Panc1 (cell line): Measurements from ENCODE around the gene CAMKV. TPM values are rescaled to one million over a fixed set of nuclear protein-coding genes. Genes with fewer than 3 reads are reported as not detected.

Source experiments
- ATAC-seq: fragments of 200-7000 bp; cut with Tn5 transposase; 2 replicates; pipeline ENCODE4 v1.9.1; 2020; ENCODE audit warnings: mild to moderate bottlenecking, moderate library complexity
- BruUV-seq: library from RNA; stranded (reverse); fragments of 400-500 nt; replicated peaks from 2 replicates; lab custom pipeline; 2021; lab: Mats Ljungman, UMichigan
- CTCF ChIA-PET: fragments of 300-600 bp; sonication (Branson Sonifier 250); formaldehyde crosslinking; loops from one replicate; lab custom pipeline; 2022; ENCODE audit warnings: antibody characterized with exemption; lab: Charles Lee
- POLR2A ChIA-PET: fragments of 300-600 bp; sonication (Branson Sonifier 250); formaldehyde crosslinking; loops from one replicate; lab custom pipeline; 2022; ENCODE audit warnings: antibody characterized with exemption; lab: Charles Lee
- DNase-seq: peaks from one replicate; pipeline ENCODE4 v3.0.0-alpha.2; 2010; ENCODE audit warnings: low read depth, low spot score
- H3K27ac ChIP-seq: 2 replicates; pipeline ENCODE4 v1.5.1; 2011; ENCODE audit warnings: mild to moderate bottlenecking, low read length, inconsistent platforms
- H3K27me3 ChIP-seq: fragments of 200-500 bp; sonication (Bioruptor generic); 2 replicates; pipeline ENCODE4 v1.6.0; 2014; ENCODE audit warnings: low read length, inconsistent platforms; ENCODE audit not compliant: control insufficient read depth, insufficient read depth
- H3K36me3 ChIP-seq: fragments of 200-500 bp; sonication (Bioruptor generic); 2 replicates; pipeline ENCODE4 v1.5.1; 2014; ENCODE audit warnings: inconsistent platforms, mild to moderate bottlenecking, low read length, moderate library complexity; ENCODE audit not compliant: control insufficient read depth, insufficient read depth
- H3K4me1 ChIP-seq: 2 replicates; pipeline ENCODE4 v1.5.1; 2011; ENCODE audit warnings: inconsistent platforms, mild to moderate bottlenecking, low read length, moderate library complexity; ENCODE audit not compliant: control insufficient read depth, insufficient read depth
- H3K4me3 ChIP-seq, 2 experiments: 2 replicates each; pipeline ENCODE4 v1.5.1; 2011 to 2012; ENCODE audit warnings: low read depth in 2 of 2, low read length in 2 of 2, mild to moderate bottlenecking in 2 of 2, inconsistent platforms in 1 of 2, moderate library complexity in 1 of 2
- H3K9me3 ChIP-seq: fragments of 200-500 bp; sonication (Bioruptor generic); 2 replicates; pipeline ENCODE4 v1.5.1; 2014; ENCODE audit warnings: low read depth, mild to moderate bottlenecking, inconsistent platforms, low read length, moderate library complexity; ENCODE audit not compliant: control insufficient read depth, insufficient read depth
- CTCF ChIP-seq: fragments of 450-650 bp; IDR thresholded peaks from 2 replicates; pipeline ENCODE4 v1.5.1; 2017; ENCODE audit warnings: mild to moderate bottlenecking
- POLR2AphosphoS5 ChIP-seq: IDR thresholded peaks from 2 replicates; pipeline ENCODE4 v1.6.1; 2012; ENCODE audit warnings: mild to moderate bottlenecking, low read depth, low read length, moderate library complexity
- REST ChIP-seq, 2 experiments: IDR thresholded peaks; 2 replicates each; pipeline ENCODE4 v1.6.1; 2011 to 2012; ENCODE audit warnings: low read depth in 2 of 2, control low read depth in 1 of 2, low read length in 1 of 2, mild to moderate bottlenecking in 1 of 2, moderate library complexity in 1 of 2; ENCODE audit not compliant: insufficient read depth in 1 of 2
- SIN3A ChIP-seq: IDR thresholded peaks from 2 replicates; pipeline ENCODE4 v1.6.1; 2012; ENCODE audit warnings: low read depth, mild to moderate bottlenecking, low read length, moderate library complexity, borderline replicate concordance; ENCODE audit not compliant: insufficient read depth
- TCF7L2 ChIP-seq: IDR thresholded peaks from 2 replicates; pipeline ENCODE4 v1.6.1; 2011; ENCODE audit warnings: mild to moderate bottlenecking, low read depth, low read length, inconsistent platforms
- in situ Hi-C: cut with HindIII; loops from 2 replicates; pipeline ENCODE4 v1.10.0; 2016; ENCODE audit warnings: low sequenced_read_pairs, low pct_unique_long_range_greater_than_20kb
- intact Hi-C: fragments of 100-400 bp; cut with micrococcal nuclease; formaldehyde crosslinking; loops from one replicate; pipeline ENCODE4 v1.10.0; 2022; ENCODE audit not compliant: unreplicated experiment
- total RNA-seq: library from RNA; stranded (reverse); gene quantifications from one replicate; pipeline ENCODE4 v1.2.1, GENCODE V29; 2021; ENCODE audit not compliant: unreplicated experiment

The CAMKV gene
- total RNA-seq, 1 experiment from 2014 or later: 0.85 TPM

GRCh38 chr3:49886922-49887265 lies 17.2 kb upstream of the CAMKV start:
- H3K4me1 ChIP-seq: no peaks in the 10 kb centered on the region
- ATAC-seq: no peak
- ChIA-PET POLR2A (no interaction called here), CTCF (no interaction called here)
- intact Hi-C loops (no loop called here), in situ Hi-C loops (no loop called here)
- BruUV-seq: no TSS peak
- no peak overlapping the region for H3K27ac ChIP-seq
- no peaks in the 10 kb centered on the region for H3K27me3 ChIP-seq
- DNase-seq: no peak
- H3K9me3 ChIP-seq: no peaks in the 10 kb centered on the region
- H3K36me3 ChIP-seq: no peaks in the 10 kb centered on the region
- TF ChIP-seq TCF7L2: no peak
- no peak for TF ChIP-seq REST (IDR thresholded peaks at IDR 0.05; ENCODE audit: insufficient read depth in 1 of 2, low read depth in 2 of 2, low read length in 1 of 2)
- TF ChIP-seq CTCF: no peak
- no peak for TF ChIP-seq SIN3A
- no peak for TF ChIP-seq POLR2AphosphoS5
- no peak overlapping the region for H3K4me3 ChIP-seq

DNA sequence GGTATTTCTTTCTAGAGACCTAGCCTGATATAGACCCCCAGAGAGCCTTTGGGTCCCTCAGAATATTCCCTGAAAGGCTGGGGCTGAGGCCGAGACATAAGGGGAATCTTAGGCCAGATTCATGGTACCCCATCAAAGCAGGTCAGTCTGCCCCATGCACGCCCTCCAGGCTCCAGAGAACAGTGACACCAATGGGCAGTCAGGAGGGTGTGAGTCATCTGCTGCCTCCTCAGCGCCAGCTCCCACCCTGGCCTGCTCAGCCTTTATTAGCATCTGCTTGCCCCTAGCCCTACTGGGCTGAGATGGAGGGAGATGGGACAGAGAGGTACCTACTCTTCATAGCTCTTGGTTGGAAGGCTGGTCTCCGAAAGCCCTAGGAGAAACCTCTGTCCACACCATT lies 14.3 kb upstream of the CAMKV start:
- H3K4me3 ChIP-seq: no peak overlapping the region
- no peak overlapping the region for H3K27ac ChIP-seq
- no TSS peak for BruUV-seq
- POLR2A ChIA-PET: no interaction called here
- in situ Hi-C loops (no loop called here), intact Hi-C loops (no loop called here)
- H3K4me1 ChIP-seq: no peaks in the 10 kb centered on the region
- H3K9me3 ChIP-seq: no peaks in the 10 kb centered on the region
- TF ChIP-seq CTCF (no peak), REST (IDR thresholded peaks at IDR 0.05; ENCODE audit: insufficient read depth in 1 of 2, low read depth in 2 of 2, low read length in 1 of 2) (no peak), POLR2AphosphoS5 (no peak)
- CTCF ChIA-PET: no interaction called here
- ATAC-seq (peak; percentile 25; the same call in 1 of the 2 replicates), DNase-seq (no peak)
- no peaks in the 10 kb centered on the region for H3K27me3 ChIP-seq
- H3K36me3 ChIP-seq: no peaks in the 10 kb centered on the region
